Transverse colon (tissue), 4 donors: ENCODE measurements around the gene LDLRAD4. TPM values are rescaled to one million over a fixed set of nuclear protein-coding genes. Genes with fewer than 3 reads are reported as not detected.

Experiments
- DNase-seq: peaks from one replicate; pipeline ENCODE4 v3.0.0-alpha.2; 2019
- H3K27ac ChIP-seq, 4 donors: fragments of 200-600 bp; sonication (generic); 2 replicates each; pipeline ENCODE4 v1.5.1; 2016 to 2018; ENCODE audit warnings: inconsistent platforms in 4 of 4
- H3K27me3 ChIP-seq: fragments of 200-600 bp; sonication (generic); 2 replicates; pipeline ENCODE4 v1.5.1; 2017; ENCODE audit warnings: inconsistent platforms
- H3K36me3 ChIP-seq, 4 donors: fragments of 200-600 bp; sonication (generic); 2 replicates each; pipeline ENCODE4 v1.5.1; 2017 to 2019; ENCODE audit warnings: inconsistent platforms in 4 of 4
- H3K4me1 ChIP-seq, 4 donors: fragments of 200-600 bp; sonication (generic); 2 replicates each; pipeline ENCODE4 v1.5.1; 2017 to 2020; ENCODE audit warnings: inconsistent platforms in 4 of 4
- H3K4me3 ChIP-seq, 4 donors: fragments of 200-600 bp; sonication (generic); 1 replicate in 1 of 4; 2 replicates in 3 of 4; pipeline versions ENCODE4 v1.5.1 to v1.6.1; 2017 to 2019; ENCODE audit warnings: inconsistent platforms in 4 of 4
- H3K9me3 ChIP-seq, 2 donors: fragments of 200-600 bp; sonication (generic); 2 replicates each; pipeline ENCODE4 v1.5.1; 2017 to 2019; ENCODE audit warnings: inconsistent platforms in 2 of 2
- CTCF ChIP-seq, 5 experiments: fragments of 200-600 bp in 3 of 5; fragments of 450-650 bp in 2 of 5; sonication (generic) in 3 of 5; IDR thresholded peaks; 1 replicate in 2 of 5; 2 replicates in 3 of 5; pipeline ENCODE4 v1.5.1; 2016 to 2017; ENCODE audit warnings: antibody characterized with exemption in 5 of 5, inconsistent platforms in 3 of 5, mild to moderate bottlenecking in 2 of 5, moderate library complexity in 1 of 5
- EP300 ChIP-seq: sonication (generic); formaldehyde crosslinking; IDR thresholded peaks from one replicate; pipeline ENCODE4 v1.6.1; 2017; ENCODE audit warnings: antibody characterized with exemption, low read depth
- POLR2A ChIP-seq: fragments of 450-650 bp; IDR thresholded peaks from one replicate; pipeline ENCODE4 v1.6.1; 2016; ENCODE audit warnings: antibody characterized with exemption, mild to moderate bottlenecking, moderate library complexity
- POLR2AphosphoS5 ChIP-seq, 3 donors: sonication (generic); formaldehyde crosslinking; IDR thresholded peaks; one replicate each; pipeline ENCODE4 v1.6.1; 2016; ENCODE audit warnings: antibody characterized with exemption in 3 of 3
- WGBS, 2 donors: methylation state at CpG; one replicate each; pipeline ENCODE4 v1.1.5; 2018; ENCODE audit warnings: low coverage in 1 of 2; 5-methylcytosine and 5-hydroxymethylcytosine counted together
- in situ Hi-C, 4 donors: fragments of 200-750 bp; cut with MboI; loops; one replicate each; pipeline versions ENCODE4 v1.15.0 to v1.15.1; 2017; ENCODE audit warnings: low sequenced_read_pairs in 3 of 4, low pct_ligation_motif_present in 1 of 4, low pct_unique_long_range_greater_than_20kb in 1 of 4
- intact Hi-C: fragments of 100-400 bp; cut with DNase I; formaldehyde crosslinking; loops from one replicate; pipeline ENCODE4 v1.15.1; 2023; ENCODE audit warnings: low total_unique reads
- total RNA-seq, 4 donors: library from RNA; depleted of rRNA; stranded (reverse); fragments of >200 nt; gene quantifications; one replicate each; pipeline ENCODE4 v1.1.0, GENCODE V29; 2016

The LDLRAD4 gene
- total RNA-seq, 4 donors from 2014 or later, result 34.8 to 277 (median 60.6) TPM

- TF ChIP-seq EP300 (no peak), CTCF (IDR thresholded peaks at IDR 0.05) (peak; percentile 37 to 59 (median 46)), POLR2AphosphoS5 (IDR thresholded peaks at IDR 0.05) (no peak), POLR2A (no peak)
- intact Hi-C loops (no loop called here), in situ Hi-C loops (no loop called here)
- no peaks in the 10 kb centered on the region for H3K27me3 ChIP-seq
- no peaks in the 10 kb centered on the region for H3K9me3 ChIP-seq
- DNase-seq, result no peak
- WGBS, 2 donors, result 13% methylated on average over 5 of the region's 5 CpGs; no CpG with 5 or more reads in 1 of the 2 donors
- H3K27ac ChIP-seq, result no peak overlapping the region
- no peaks in the 10 kb centered on the region for H3K36me3 ChIP-seq
- peaks cover 0 to 25% (median 7%) of the 10 kb centered on the region in 4 donors for H3K4me1 ChIP-seq
- H3K4me3 ChIP-seq, result no peak overlapping the region
These were observed 339.6 kb downstream of the LDLRAD4 start for GRCh38 chr18:13558124-13558523.

DNA sequence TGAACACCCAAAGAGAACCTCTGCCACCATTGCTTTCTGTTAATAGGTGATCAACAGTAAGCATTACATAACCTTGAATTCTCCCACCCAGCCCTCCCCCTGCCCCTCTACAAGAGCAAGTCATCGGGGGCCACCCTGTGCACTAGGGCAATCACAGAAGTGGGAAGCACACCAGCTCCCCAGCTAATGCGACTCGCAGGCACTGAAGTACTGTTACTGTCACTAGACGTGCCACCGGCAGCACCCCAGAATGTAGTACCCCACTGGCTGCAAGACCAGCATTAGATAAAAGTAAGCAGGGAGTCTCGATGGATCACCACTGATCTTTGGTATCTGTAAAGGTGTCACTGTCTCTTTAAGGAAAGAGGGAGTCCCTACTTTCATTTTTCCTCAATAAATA is 340.2 kb downstream of the LDLRAD4 start:
- DNase-seq, result no peak
- no peak overlapping the region for H3K4me3 ChIP-seq
- no peaks in the 10 kb centered on the region for H3K9me3 ChIP-seq
- intact Hi-C loops (no loop called here), in situ Hi-C loops (no loop called here)
- H3K36me3 ChIP-seq, result no peaks in the 10 kb centered on the region
- no peaks in the 10 kb centered on the region for H3K27me3 ChIP-seq
- no peak overlapping the region for H3K27ac ChIP-seq
- TF ChIP-seq CTCF (IDR thresholded peaks at IDR 0.05) (no peak), POLR2AphosphoS5 (IDR thresholded peaks at IDR 0.05) (no peak), POLR2A (no peak), EP300 (no peak)
- 52 to 70% methylated on average over 4 to 6 of the region's 6 CpGs for WGBS, 2 donors
- peaks cover 0 to 32% (median 7%) of the 10 kb centered on the region in 4 donors for H3K4me1 ChIP-seq

DNA sequence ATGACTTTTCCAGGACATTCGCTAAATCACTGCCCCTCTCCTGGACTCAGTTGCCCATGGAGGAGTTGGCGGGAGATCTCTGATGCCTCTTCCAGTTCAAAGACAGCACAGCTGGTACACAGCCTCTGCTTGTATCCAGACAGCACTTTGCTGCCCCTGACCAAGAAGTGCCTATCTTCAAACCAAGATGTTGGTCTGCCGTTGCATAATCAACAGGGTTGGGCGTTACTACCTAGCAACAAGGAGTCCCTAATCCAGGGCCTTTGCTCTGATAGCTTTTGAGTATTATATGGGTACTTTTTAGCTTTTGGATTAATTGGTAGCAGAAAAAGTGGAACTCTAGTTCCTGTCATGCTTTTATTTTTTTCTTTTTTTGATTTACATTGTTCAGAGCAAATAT is 341.2 kb downstream of the LDLRAD4 start:
- no peak for DNase-seq
- H3K4me3 ChIP-seq, result no peak overlapping the region
- in situ Hi-C loops, result no loop called here
- no peak overlapping the region for H3K27ac ChIP-seq
- no peaks in the 10 kb centered on the region for H3K9me3 ChIP-seq
- TF ChIP-seq POLR2A (no peak), EP300 (no peak), CTCF (IDR thresholded peaks at IDR 0.05) (no peak), POLR2AphosphoS5 (IDR thresholded peaks at IDR 0.05) (no peak)
- H3K4me1 ChIP-seq, result peaks cover 7 to 41% (median 10%) of the 10 kb centered on the region in 4 donors
- intact Hi-C loops, result no loop called here
- 40 to 88% methylated on average over 1 to 4 of the region's 4 CpGs for WGBS, 2 donors
- no peaks in the 10 kb centered on the region for H3K36me3 ChIP-seq
- no peaks in the 10 kb centered on the region for H3K27me3 ChIP-seq

DNA sequence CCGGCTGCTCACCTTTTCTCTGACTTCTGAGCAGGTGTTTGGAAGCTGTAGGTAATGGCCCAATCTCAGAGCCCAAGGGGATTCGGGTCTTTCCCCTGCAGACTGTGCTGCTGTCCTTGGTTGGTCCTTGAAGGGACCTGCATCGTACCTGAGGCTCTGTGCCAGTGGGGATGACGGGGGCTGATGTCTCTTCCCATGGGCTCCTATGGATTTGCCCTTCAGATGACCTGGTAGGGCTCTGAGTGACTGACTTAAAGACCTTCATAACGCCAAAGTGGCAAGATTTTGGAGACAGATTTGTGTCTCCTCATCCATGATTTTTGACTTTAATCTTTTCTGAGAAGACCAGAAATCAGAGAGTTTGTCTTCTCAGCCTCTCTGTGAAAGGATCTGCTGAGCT is 341.7 kb downstream of the LDLRAD4 start:
- no peaks in the 10 kb centered on the region for H3K27me3 ChIP-seq
- no peaks in the 10 kb centered on the region for H3K9me3 ChIP-seq
- in situ Hi-C loops (no loop called here), intact Hi-C loops (no loop called here)
- WGBS, 2 donors, result 87% methylated on average over 5 of the region's 5 CpGs; no CpG with 5 or more reads in 1 of the 2 donors
- TF ChIP-seq EP300, result no peak
- TF ChIP-seq POLR2AphosphoS5 (IDR thresholded peaks at IDR 0.05), result no peak
- TF ChIP-seq POLR2A, result no peak
- TF ChIP-seq CTCF (IDR thresholded peaks at IDR 0.05), result no peak
- H3K4me3 ChIP-seq, result no peak overlapping the region
- H3K36me3 ChIP-seq, result no peaks in the 10 kb centered on the region
- peaks cover 9 to 47% (median 14%) of the 10 kb centered on the region in 4 donors for H3K4me1 ChIP-seq
- no peak for DNase-seq
- no peak overlapping the region for H3K27ac ChIP-seq
